ENCODE data around the gene NOTUM.

DNA sequence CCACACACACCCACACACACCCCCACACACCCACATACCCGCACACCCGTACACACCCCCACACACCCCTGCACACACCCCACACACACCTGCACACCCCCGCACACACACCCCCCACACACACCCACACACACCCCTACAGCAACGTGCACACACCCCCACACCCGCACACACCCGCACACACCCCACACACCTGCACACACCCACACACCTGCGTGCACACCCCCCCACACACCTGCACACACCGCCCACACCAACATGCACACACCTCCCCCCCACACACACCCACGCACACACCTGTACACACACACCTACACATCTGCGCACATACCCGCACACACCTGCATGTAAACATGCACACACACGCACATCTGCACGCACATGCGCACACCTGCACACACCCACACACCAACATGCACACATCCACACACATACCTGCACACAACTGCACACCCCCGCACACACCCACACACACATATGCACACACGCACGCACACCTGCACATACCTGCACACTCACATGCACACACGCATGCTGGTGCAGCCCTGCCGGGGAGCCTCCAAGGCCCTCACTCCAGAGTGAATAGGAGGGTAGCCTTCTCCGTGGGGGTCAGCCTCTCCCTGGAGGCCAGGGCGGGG is 23.9 kb upstream of the NOTUM start:
- TF ChIP-seq CTCF (conservative IDR thresholded peaks at IDR 0.05; ENCODE audit: low read depth, low read length) (no peak), EZH2 (IDR thresholded peaks at IDR 0.05; ENCODE audit: low read length, unreplicated experiment) (no peak), EZH2phosphoT487 (IDR thresholded peaks at IDR 0.05; ENCODE audit: borderline replicate concordance, low read length) (no peak)
